ENCODE results near the gene PKHD1.

Gene PKHD1

GRCh38 chr6:51704932-51705540, 382.4 kb downstream of the PKHD1 start:
- H3K4me3 ChIP-seq (ENCODE audit: low read depth in 1 of 2, low read length in 2 of 2) = no peak overlapping the region
- H3K27me3 ChIP-seq (ENCODE audit: control insufficient read depth in 1 of 2, insufficient read depth in 2 of 2, low read length in 2 of 2) = no peaks in the 10 kb centered on the region
- H3K9me3 ChIP-seq (ENCODE audit: control insufficient read depth in 1 of 2, low read length in 2 of 2) = no peaks in the 10 kb centered on the region
- no peaks in the 10 kb centered on the region for H3K4me1 ChIP-seq (ENCODE audit: control insufficient read depth in 1 of 2, insufficient read depth in 2 of 2, low read length in 2 of 2)
- no peak overlapping the region for H3K9ac ChIP-seq (ENCODE audit: low read depth in 1 of 2, low read length in 2 of 2)
- no peak overlapping the region for H3K27ac ChIP-seq (ENCODE audit: low read depth, low read length)
- H3K36me3 ChIP-seq (ENCODE audit: control insufficient read depth in 1 of 2, insufficient read depth in 2 of 2, low read length in 2 of 2) = no peaks in the 10 kb centered on the region

- H3K9ac ChIP-seq (ENCODE audit: low read depth in 1 of 2, low read length in 2 of 2) = no peak overlapping the region
- no peaks in the 10 kb centered on the region for H3K36me3 ChIP-seq (ENCODE audit: control insufficient read depth in 1 of 2, insufficient read depth in 2 of 2, low read length in 2 of 2)
- H3K27me3 ChIP-seq (ENCODE audit: control insufficient read depth in 1 of 2, insufficient read depth in 2 of 2, low read length in 2 of 2) = no peaks in the 10 kb centered on the region
- no peaks in the 10 kb centered on the region for H3K9me3 ChIP-seq (ENCODE audit: control insufficient read depth in 1 of 2, low read length in 2 of 2)
- H3K27ac ChIP-seq (ENCODE audit: low read depth, low read length) = no peak overlapping the region
- no peak overlapping the region for H3K4me3 ChIP-seq (ENCODE audit: low read depth in 1 of 2, low read length in 2 of 2)
- no peaks in the 10 kb centered on the region for H3K4me1 ChIP-seq (ENCODE audit: control insufficient read depth in 1 of 2, insufficient read depth in 2 of 2, low read length in 2 of 2)
Observed at GRCh38 chr6:51702851-51703250, 384.6 kb downstream of the PKHD1 start.

GRCh38 chr6:51684603-51685002, 402.8 kb downstream of the PKHD1 start:
- H3K27me3 ChIP-seq (ENCODE audit: control insufficient read depth in 1 of 2, insufficient read depth in 2 of 2, low read length in 2 of 2) = no peaks in the 10 kb centered on the region
- no peak overlapping the region for H3K4me3 ChIP-seq (ENCODE audit: low read depth in 1 of 2, low read length in 2 of 2)
- no peaks in the 10 kb centered on the region for H3K36me3 ChIP-seq (ENCODE audit: control insufficient read depth in 1 of 2, insufficient read depth in 2 of 2, low read length in 2 of 2)
- no peaks in the 10 kb centered on the region for H3K4me1 ChIP-seq (ENCODE audit: control insufficient read depth in 1 of 2, insufficient read depth in 2 of 2, low read length in 2 of 2)
- H3K9me3 ChIP-seq (ENCODE audit: control insufficient read depth in 1 of 2, low read length in 2 of 2) = no peaks in the 10 kb centered on the region
- no peak overlapping the region for H3K9ac ChIP-seq (ENCODE audit: low read depth in 1 of 2, low read length in 2 of 2)
- no peak overlapping the region for H3K27ac ChIP-seq (ENCODE audit: low read depth, low read length)

- no peaks in the 10 kb centered on the region for H3K9me3 ChIP-seq (ENCODE audit: control insufficient read depth in 1 of 2, low read length in 2 of 2)
- H3K4me1 ChIP-seq (ENCODE audit: control insufficient read depth in 1 of 2, insufficient read depth in 2 of 2, low read length in 2 of 2) = no peaks in the 10 kb centered on the region
- no peak overlapping the region for H3K27ac ChIP-seq (ENCODE audit: low read depth, low read length)
Observed at GRCh38 chr6:51684038-51684437, 403.4 kb downstream of the PKHD1 start.

GRCh38 chr6:51678905-51679620, 408.4 kb downstream of the PKHD1 start:
- Histone ChIP-seq H3K4me1 (ENCODE audit: control insufficient read depth in 1 of 2, insufficient read depth in 2 of 2, low read length in 2 of 2) (no peaks in the 10 kb centered on the region), H3K9me3 (ENCODE audit: control insufficient read depth in 1 of 2, low read length in 2 of 2) (no peaks in the 10 kb centered on the region), H3K36me3 (ENCODE audit: control insufficient read depth in 1 of 2, insufficient read depth in 2 of 2, low read length in 2 of 2) (no peaks in the 10 kb centered on the region), H3K9ac (ENCODE audit: low read depth in 1 of 2, low read length in 2 of 2) (no peak overlapping the region), H3K27me3 (ENCODE audit: control insufficient read depth in 1 of 2, insufficient read depth in 2 of 2, low read length in 2 of 2) (no peaks in the 10 kb centered on the region), H3K27ac (ENCODE audit: low read depth, low read length) (no peak overlapping the region), H3K4me3 (ENCODE audit: low read depth in 1 of 2, low read length in 2 of 2) (no peak overlapping the region)

More at GRCh38 chr6:51684038-51684437, 403.4 kb downstream of the PKHD1 start:
- H3K36me3 ChIP-seq (ENCODE audit: control insufficient read depth in 1 of 2, insufficient read depth in 2 of 2, low read length in 2 of 2) = no peaks in the 10 kb centered on the region
- H3K4me3 ChIP-seq (ENCODE audit: low read depth in 1 of 2, low read length in 2 of 2) = no peak overlapping the region
- H3K27me3 ChIP-seq (ENCODE audit: control insufficient read depth in 1 of 2, insufficient read depth in 2 of 2, low read length in 2 of 2) = no peaks in the 10 kb centered on the region
- no peak overlapping the region for H3K9ac ChIP-seq (ENCODE audit: low read depth in 1 of 2, low read length in 2 of 2)

- no peak overlapping the region for H3K27ac ChIP-seq (ENCODE audit: low read depth, low read length)
- no peaks in the 10 kb centered on the region for H3K4me1 ChIP-seq (ENCODE audit: control insufficient read depth in 1 of 2, insufficient read depth in 2 of 2, low read length in 2 of 2)
- no peak overlapping the region for H3K4me3 ChIP-seq (ENCODE audit: low read depth in 1 of 2, low read length in 2 of 2)
- no peaks in the 10 kb centered on the region for H3K36me3 ChIP-seq (ENCODE audit: control insufficient read depth in 1 of 2, insufficient read depth in 2 of 2, low read length in 2 of 2)
- H3K9me3 ChIP-seq (ENCODE audit: control insufficient read depth in 1 of 2, low read length in 2 of 2) = no peaks in the 10 kb centered on the region
- no peak overlapping the region for H3K9ac ChIP-seq (ENCODE audit: low read depth in 1 of 2, low read length in 2 of 2)
- H3K27me3 ChIP-seq (ENCODE audit: control insufficient read depth in 1 of 2, insufficient read depth in 2 of 2, low read length in 2 of 2) = no peaks in the 10 kb centered on the region
Observed at GRCh38 chr6:51678274-51678673, 409.1 kb downstream of the PKHD1 start.

- Histone ChIP-seq H3K4me1 (ENCODE audit: control insufficient read depth in 1 of 2, insufficient read depth in 2 of 2, low read length in 2 of 2) (no peaks in the 10 kb centered on the region), H3K27me3 (ENCODE audit: control insufficient read depth in 1 of 2, insufficient read depth in 2 of 2, low read length in 2 of 2) (no peaks in the 10 kb centered on the region), H3K4me3 (ENCODE audit: low read depth in 1 of 2, low read length in 2 of 2) (no peak overlapping the region), H3K27ac (ENCODE audit: low read depth, low read length) (no peak overlapping the region), H3K9me3 (ENCODE audit: control insufficient read depth in 1 of 2, low read length in 2 of 2) (no peaks in the 10 kb centered on the region), H3K9ac (ENCODE audit: low read depth in 1 of 2, low read length in 2 of 2) (no peak overlapping the region), H3K36me3 (ENCODE audit: control insufficient read depth in 1 of 2, insufficient read depth in 2 of 2, low read length in 2 of 2) (no peaks in the 10 kb centered on the region)
Observed at GRCh38 chr6:51675922-51676275, 411.5 kb downstream of the PKHD1 start.

GRCh38 chr6:51675020-51675921, 412.1 kb downstream of the PKHD1 start:
- Histone ChIP-seq H3K4me3 (ENCODE audit: low read depth in 1 of 2, low read length in 2 of 2) (no peak overlapping the region), H3K4me1 (ENCODE audit: control insufficient read depth in 1 of 2, insufficient read depth in 2 of 2, low read length in 2 of 2) (no peaks in the 10 kb centered on the region), H3K36me3 (ENCODE audit: control insufficient read depth in 1 of 2, insufficient read depth in 2 of 2, low read length in 2 of 2) (no peaks in the 10 kb centered on the region), H3K9ac (ENCODE audit: low read depth in 1 of 2, low read length in 2 of 2) (no peak overlapping the region), H3K27me3 (ENCODE audit: control insufficient read depth in 1 of 2, insufficient read depth in 2 of 2, low read length in 2 of 2) (no peaks in the 10 kb centered on the region), H3K9me3 (ENCODE audit: control insufficient read depth in 1 of 2, low read length in 2 of 2) (no peaks in the 10 kb centered on the region), H3K27ac (ENCODE audit: low read depth, low read length) (no peak overlapping the region)

GRCh38 chr6:51663525-51663924, 423.9 kb downstream of the PKHD1 start:
- H3K9me3 ChIP-seq (ENCODE audit: control insufficient read depth in 1 of 2, low read length in 2 of 2) = no peaks in the 10 kb centered on the region
- no peak overlapping the region for H3K27ac ChIP-seq (ENCODE audit: low read depth, low read length)
- no peaks in the 10 kb centered on the region for H3K27me3 ChIP-seq (ENCODE audit: control insufficient read depth in 1 of 2, insufficient read depth in 2 of 2, low read length in 2 of 2)
- no peaks in the 10 kb centered on the region for H3K36me3 ChIP-seq (ENCODE audit: control insufficient read depth in 1 of 2, insufficient read depth in 2 of 2, low read length in 2 of 2)
- H3K9ac ChIP-seq (ENCODE audit: low read depth in 1 of 2, low read length in 2 of 2) = no peak overlapping the region
- H3K4me3 ChIP-seq (ENCODE audit: low read depth in 1 of 2, low read length in 2 of 2) = no peak overlapping the region
- H3K4me1 ChIP-seq (ENCODE audit: control insufficient read depth in 1 of 2, insufficient read depth in 2 of 2, low read length in 2 of 2) = no peaks in the 10 kb centered on the region

- no peak overlapping the region for H3K9ac ChIP-seq (ENCODE audit: low read depth in 1 of 2, low read length in 2 of 2)
- no peaks in the 10 kb centered on the region for H3K27me3 ChIP-seq (ENCODE audit: control insufficient read depth in 1 of 2, insufficient read depth in 2 of 2, low read length in 2 of 2)
- H3K36me3 ChIP-seq (ENCODE audit: control insufficient read depth in 1 of 2, insufficient read depth in 2 of 2, low read length in 2 of 2) = no peaks in the 10 kb centered on the region
- H3K9me3 ChIP-seq (ENCODE audit: control insufficient read depth in 1 of 2, low read length in 2 of 2) = no peaks in the 10 kb centered on the region
- H3K4me1 ChIP-seq (ENCODE audit: control insufficient read depth in 1 of 2, insufficient read depth in 2 of 2, low read length in 2 of 2) = no peaks in the 10 kb centered on the region
- H3K4me3 ChIP-seq (ENCODE audit: low read depth in 1 of 2, low read length in 2 of 2) = no peak overlapping the region
- no peak overlapping the region for H3K27ac ChIP-seq (ENCODE audit: low read depth, low read length)
Observed at GRCh38 chr6:51660767-51661166, 426.6 kb downstream of the PKHD1 start.
